Measurements from ENCODE around the gene HIVEP3.

The HIVEP3 gene

GRCh38 chr1:41919764-41920397 lies 1.2 kb upstream of the HIVEP3 start:
- H3K9ac ChIP-seq (ENCODE audit: low read length) = no peak overlapping the region
- TF ChIP-seq CTCF (IDR thresholded peaks at IDR 0.05; ENCODE audit: low read length) (no peak), EZH2 (IDR thresholded peaks at IDR 0.05; ENCODE audit: borderline replicate concordance, low read length) (no peak)
- H3K9me2 ChIP-seq (ENCODE audit: low read depth, low read length) = no peaks in the 10 kb centered on the region
- no peaks in the 10 kb centered on the region for H4K20me1 ChIP-seq (ENCODE audit: insufficient read depth, low read length)
- no peaks in the 10 kb centered on the region for H3K27me3 ChIP-seq (ENCODE audit: insufficient read depth, low read length)
- no peaks in the 10 kb centered on the region for H3F3A ChIP-seq (ENCODE audit: insufficient read depth, low read length)
- H3K36me3 ChIP-seq (ENCODE audit: insufficient read depth, low read length) = no peaks in the 10 kb centered on the region
- H3K4me1 ChIP-seq (ENCODE audit: insufficient read depth, low read length, severe bottlenecking) = no peaks in the 10 kb centered on the region
- H3K9me3 ChIP-seq (ENCODE audit: low read length) = no peaks in the 10 kb centered on the region
- no peak overlapping the region for H3K4me2 ChIP-seq (ENCODE audit: low read length)
- no peak overlapping the region for H3K27ac ChIP-seq (ENCODE audit: low read depth, low read length, poor library complexity, severe bottlenecking)
- H2AFZ ChIP-seq (ENCODE audit: low read length) = no peak overlapping the region
- no peaks in the 10 kb centered on the region for H3K79me2 ChIP-seq (ENCODE audit: insufficient read depth, low read length)
- H3K4me3 ChIP-seq (ENCODE audit: low read depth, low read length, poor library complexity, severe bottlenecking) = no peak overlapping the region

GRCh38 chr1:41919131-41919530 lies 409 bp upstream of the HIVEP3 start:
- Histone ChIP-seq H3K9ac (ENCODE audit: low read length) (no peak overlapping the region), H3K79me2 (ENCODE audit: insufficient read depth, low read length) (no peaks in the 10 kb centered on the region), H3K9me2 (ENCODE audit: low read depth, low read length) (no peaks in the 10 kb centered on the region), H3K4me3 (ENCODE audit: low read depth, low read length, poor library complexity, severe bottlenecking) (no peak overlapping the region), H3F3A (ENCODE audit: insufficient read depth, low read length) (no peaks in the 10 kb centered on the region), H3K36me3 (ENCODE audit: insufficient read depth, low read length) (no peaks in the 10 kb centered on the region), H3K9me3 (ENCODE audit: low read length) (no peaks in the 10 kb centered on the region), H3K27me3 (ENCODE audit: insufficient read depth, low read length) (no peaks in the 10 kb centered on the region), H3K27ac (ENCODE audit: low read depth, low read length, poor library complexity, severe bottlenecking) (no peak overlapping the region), H2AFZ (ENCODE audit: low read length) (no peak overlapping the region), H3K4me1 (ENCODE audit: insufficient read depth, low read length, severe bottlenecking) (no peaks in the 10 kb centered on the region), H3K4me2 (ENCODE audit: low read length) (no peak overlapping the region), H4K20me1 (ENCODE audit: insufficient read depth, low read length) (no peaks in the 10 kb centered on the region)
- TF ChIP-seq EZH2 (IDR thresholded peaks at IDR 0.05; ENCODE audit: borderline replicate concordance, low read length) (no peak), CTCF (IDR thresholded peaks at IDR 0.05; ENCODE audit: low read length) (no peak)

GRCh38 chr1:41917835-41918449 lies 780 bp downstream of the HIVEP3 start:
- Histone ChIP-seq H3K4me3 (ENCODE audit: low read depth, low read length, poor library complexity, severe bottlenecking) (no peak overlapping the region), H3F3A (ENCODE audit: insufficient read depth, low read length) (no peaks in the 10 kb centered on the region), H2AFZ (ENCODE audit: low read length) (no peak overlapping the region), H4K20me1 (ENCODE audit: insufficient read depth, low read length) (no peaks in the 10 kb centered on the region), H3K9me2 (ENCODE audit: low read depth, low read length) (no peaks in the 10 kb centered on the region), H3K27ac (ENCODE audit: low read depth, low read length, poor library complexity, severe bottlenecking) (no peak overlapping the region), H3K9me3 (ENCODE audit: low read length) (no peaks in the 10 kb centered on the region), H3K4me1 (ENCODE audit: insufficient read depth, low read length, severe bottlenecking) (no peaks in the 10 kb centered on the region), H3K9ac (ENCODE audit: low read length) (no peak overlapping the region), H3K36me3 (ENCODE audit: insufficient read depth, low read length) (no peaks in the 10 kb centered on the region), H3K4me2 (ENCODE audit: low read length) (no peak overlapping the region), H3K79me2 (ENCODE audit: insufficient read depth, low read length) (no peaks in the 10 kb centered on the region), H3K27me3 (ENCODE audit: insufficient read depth, low read length) (no peaks in the 10 kb centered on the region)
- TF ChIP-seq EZH2 (IDR thresholded peaks at IDR 0.05; ENCODE audit: borderline replicate concordance, low read length) (no peak), CTCF (IDR thresholded peaks at IDR 0.05; ENCODE audit: low read length) (no peak)

Measured in OCI-LY1 (cell line).